Right atrium auricular region (tissue), 2 donors: ENCODE measurements around the gene SP110. TPM values are rescaled to one million over a fixed set of nuclear protein-coding genes. Genes with fewer than 3 reads are reported as not detected.

Experiments used
- DNase-seq: peaks from one replicate; pipeline ENCODE4 v3.0.0-alpha.2; 2019; ENCODE audit warnings: low spot score
- H3K27ac ChIP-seq, 2 donors: fragments of 200-600 bp; sonication (generic); 1 replicate in 1 of 2; 2 replicates in 1 of 2; pipeline ENCODE4 v1.5.1; 2016 to 2019
- H3K27me3 ChIP-seq, 2 donors: fragments of 200-600 bp; sonication (generic); one replicate each; pipeline versions ENCODE4 v1.5.1 to v1.6.0; 2017 to 2019
- H3K36me3 ChIP-seq: fragments of 200-600 bp; sonication (generic); one replicate; pipeline ENCODE4 v1.5.1; 2016
- H3K4me1 ChIP-seq, 2 donors: fragments of 200-600 bp; sonication (generic); one replicate each; pipeline versions ENCODE4 v1.5.1 to v1.6.0; 2017 to 2019
- H3K4me3 ChIP-seq, 2 donors: fragments of 200-600 bp; sonication (generic); 1 replicate in 1 of 2; 2 replicates in 1 of 2; pipeline ENCODE4 v1.5.1; 2017 to 2019; ENCODE audit warnings: mild to moderate bottlenecking in 1 of 2, moderate library complexity in 1 of 2
- H3K9me3 ChIP-seq, 2 donors: fragments of 200-600 bp; sonication (generic); one replicate each; pipeline ENCODE4 v1.5.1; 2019
- CTCF ChIP-seq, 2 donors: fragments of 200-600 bp; sonication (generic); IDR thresholded peaks; one replicate each; pipeline ENCODE4 v1.5.1; 2019; ENCODE audit warnings: antibody characterized with exemption in 2 of 2
- total RNA-seq, 2 donors: library from RNA; depleted of rRNA; stranded (reverse); fragments of >200 nt; gene quantifications; one replicate each; pipeline ENCODE4 v1.1.0, GENCODE V29; 2016

Gene SP110
- total RNA-seq, 2 donors from 2014 or later = 7.5 to 10.3 TPM

GRCh38 chr2:230202430-230203109 lies 17.2 kb downstream of the SP110 start:
- H3K36me3 ChIP-seq = peaks cover 62% of the 10 kb centered on the region
- H3K27ac ChIP-seq = no peak overlapping the region
- DNase-seq = no peak

GRCh38 chr2:230184727-230185578 lies 34.8 kb downstream of the SP110 start:
- Histone ChIP-seq H3K27me3 (no peaks in the 10 kb centered on the region), H3K36me3 (peaks cover 8% of the 10 kb centered on the region), H3K4me1 (no peaks in the 10 kb centered on the region), H3K27ac (no peak overlapping the region), H3K9me3 (no peaks in the 10 kb centered on the region), H3K4me3 (no peak overlapping the region)
- no peak for TF ChIP-seq CTCF (IDR thresholded peaks at IDR 0.05)
- no peak for DNase-seq

More at GRCh38 chr2:230202430-230203109, 17.2 kb downstream of the SP110 start:
- no peak for TF ChIP-seq CTCF (IDR thresholded peaks at IDR 0.05)
- Histone ChIP-seq H3K4me1 (no peaks in the 10 kb centered on the region), H3K27me3 (no peaks in the 10 kb centered on the region), H3K9me3 (no peaks in the 10 kb centered on the region), H3K4me3 (no peak overlapping the region)

- no peak overlapping the region for H3K4me3 ChIP-seq
- no peak for TF ChIP-seq CTCF (IDR thresholded peaks at IDR 0.05)
- no peak overlapping the region for H3K27ac ChIP-seq
- DNase-seq = no peak
- no peaks in the 10 kb centered on the region for H3K9me3 ChIP-seq
- H3K36me3 ChIP-seq = peaks cover 22% of the 10 kb centered on the region
- no peaks in the 10 kb centered on the region for H3K27me3 ChIP-seq
- H3K4me1 ChIP-seq = no peaks in the 10 kb centered on the region
Observed at GRCh38 chr2:230181195-230181594, 38.6 kb downstream of the SP110 start.

- Histone ChIP-seq H3K4me3 (no peak overlapping the region), H3K9me3 (no peaks in the 10 kb centered on the region), H3K27ac (no peak overlapping the region), H3K4me1 (no peaks in the 10 kb centered on the region), H3K27me3 (no peaks in the 10 kb centered on the region), H3K36me3 (peaks cover 25% of the 10 kb centered on the region)
- TF ChIP-seq CTCF (IDR thresholded peaks at IDR 0.05) = no peak
- no peak for DNase-seq
Observed at GRCh38 chr2:230179907-230180306, 39.9 kb downstream of the SP110 start.

GRCh38 chr2:230178546-230179485 lies 41.0 kb downstream of the SP110 start:
- Histone ChIP-seq H3K27me3 (no peaks in the 10 kb centered on the region), H3K27ac (no peak overlapping the region), H3K4me3 (no peak overlapping the region), H3K36me3 (peaks cover 25% of the 10 kb centered on the region), H3K9me3 (no peaks in the 10 kb centered on the region), H3K4me1 (no peaks in the 10 kb centered on the region)
- no peak for TF ChIP-seq CTCF (IDR thresholded peaks at IDR 0.05)
- DNase-seq = no peak
